CD14-positive monocyte (primary cell): Measurements from ENCODE around the gene UGT1A6. TPM values are rescaled to one million over a fixed set of nuclear protein-coding genes. Genes with fewer than 3 reads are reported as not detected.

Experiments
- DNase-seq, 3 donors: peaks; one replicate each; pipeline ENCODE4 v3.0.0-alpha.2; 2011 to 2022
- H2AFZ ChIP-seq: 2 replicates; pipeline ENCODE4 v1.6.0; 2012; ENCODE audit warnings: mild to moderate bottlenecking, low read depth, low read length, inconsistent platforms; ENCODE audit not compliant: insufficient read depth, poor library complexity, severe bottlenecking
- H3K27ac ChIP-seq, 2 donors: 1 replicate in 1 of 2; 2 replicates in 1 of 2; pipeline ENCODE4 v1.5.1; 2012 to 2013; ENCODE audit warnings: low read length in 2 of 2, control low read depth in 1 of 2, inconsistent platforms in 1 of 2, low read depth in 1 of 2, mild to moderate bottlenecking in 1 of 2
- H3K27me3 ChIP-seq, 2 donors: one replicate each; pipeline versions ENCODE4 v1.6.0 to v1.6.1; 2011 to 2013; ENCODE audit warnings: low read length in 2 of 2; ENCODE audit not compliant: control insufficient read depth in 2 of 2, insufficient read depth in 2 of 2
- H3K36me3 ChIP-seq, 2 donors: replicated peaks in 1 of 2; 1 replicate in 1 of 2; 2 replicates in 1 of 2; pipeline versions ENCODE4 v1.5.1 to v1.6.1; 2012 to 2013; ENCODE audit warnings: low read length in 2 of 2, control low read depth in 1 of 2, inconsistent platforms in 1 of 2, mild to moderate bottlenecking in 1 of 2; ENCODE audit not compliant: insufficient read depth in 2 of 2, control insufficient read depth in 1 of 2
- H3K4me1 ChIP-seq, 2 donors: 1 replicate in 1 of 2; 2 replicates in 1 of 2; pipeline versions ENCODE4 v1.5.1 to v1.6.1; 2012 to 2013; ENCODE audit warnings: low read length in 2 of 2, control low read depth in 1 of 2, inconsistent platforms in 1 of 2, mild to moderate bottlenecking in 1 of 2, moderate library complexity in 1 of 2; ENCODE audit not compliant: insufficient read depth in 2 of 2, control insufficient read depth in 1 of 2
- H3K4me2 ChIP-seq: replicated peaks from 2 replicates; pipeline ENCODE3; 2012; ENCODE audit warnings: low read length, moderate library complexity, mild to moderate bottlenecking; ENCODE audit not compliant: poor library complexity, severe bottlenecking; ENCODE audit errors: extremely low read depth
- H3K4me3 ChIP-seq, 3 experiments: fragments of 200-600 bp in 1 of 3; sonication (generic) in 1 of 3; replicated peaks in 1 of 3; 1 replicate in 2 of 3; 2 replicates in 1 of 3; pipeline ENCODE4 v1.5.1; 2011 to 2013; ENCODE audit warnings: low read length in 3 of 3, mild to moderate bottlenecking in 3 of 3, control low read depth in 2 of 3, low read depth in 2 of 3, inconsistent platforms in 1 of 3, moderate library complexity in 1 of 3
- H3K79me2 ChIP-seq: 2 replicates; pipeline ENCODE4 v1.6.0; 2012; ENCODE audit warnings: mild to moderate bottlenecking, control low read depth, inconsistent platforms, low read length, moderate library complexity; ENCODE audit not compliant: insufficient read depth
- H3K9ac ChIP-seq: 2 replicates; pipeline ENCODE4 v1.6.0; 2017; ENCODE audit warnings: low read length, mild to moderate bottlenecking; ENCODE audit not compliant: insufficient read depth, poor library complexity, severe bottlenecking
- H3K9me3 ChIP-seq, 2 donors: replicated peaks in 1 of 2; 1 replicate in 1 of 2; 2 replicates in 1 of 2; pipeline versions ENCODE4 v1.5.1 to v1.6.1; 2012 to 2013; ENCODE audit warnings: low read length in 2 of 2, control low read depth in 1 of 2; ENCODE audit not compliant: control insufficient read depth in 1 of 2, insufficient read depth in 1 of 2
- H4K20me1 ChIP-seq: 2 replicates; pipeline ENCODE4 v1.6.0; 2012; ENCODE audit warnings: mild to moderate bottlenecking, low read length, control low read depth, moderate library complexity; ENCODE audit not compliant: insufficient read depth
- H3K27ac Mint-ChIP-seq, 7 donors: one replicate each; pipeline ENCODE4 v1.8.0; 2020; ENCODE audit warnings: mild to moderate bottlenecking in 7 of 7, mixed read lengths in 7 of 7, moderate library complexity in 6 of 7, inconsistent platforms in 2 of 7
- H3K27me3 Mint-ChIP-seq, 3 donors: one replicate each; pipeline ENCODE4 v1.8.0; 2021 to 2022; ENCODE audit warnings: low read depth in 3 of 3, mild to moderate bottlenecking in 3 of 3, mixed read lengths in 3 of 3, moderate library complexity in 3 of 3, inconsistent platforms in 1 of 3
- H3K36me3 Mint-ChIP-seq, 2 donors: one replicate each; pipeline ENCODE4 v1.8.0; 2020; ENCODE audit warnings: mixed read lengths in 2 of 2, inconsistent platforms in 1 of 2, mild to moderate bottlenecking in 1 of 2
- H3K4me1 Mint-ChIP-seq: one replicate; pipeline ENCODE4 v1.8.0; 2020; ENCODE audit warnings: mild to moderate bottlenecking, mixed read lengths
- H3K4me3 Mint-ChIP-seq, 2 donors: one replicate each; pipeline ENCODE4 v1.8.0; 2020; ENCODE audit warnings: mild to moderate bottlenecking in 2 of 2, mixed read lengths in 2 of 2, moderate library complexity in 1 of 2
- H3K9me3 Mint-ChIP-seq, 7 donors: one replicate each; pipeline ENCODE4 v1.8.0; 2020 to 2022; ENCODE audit warnings: mixed read lengths in 7 of 7, mild to moderate bottlenecking in 6 of 7, moderate library complexity in 6 of 7, inconsistent platforms in 2 of 7
- CTCF ChIP-seq: fragments of 200-600 bp; IDR thresholded peaks from one replicate; pipeline ENCODE4 v1.8.0; 2022; ENCODE audit warnings: antibody characterized with exemption, mild to moderate bottlenecking
- WGBS: methylation state at CpG from one replicate; pipeline ENCODE4 v1.1.5; 2013; ENCODE audit warnings: missing lambda C conversion rate; ENCODE audit not compliant: insufficient coverage; 5-methylcytosine and 5-hydroxymethylcytosine counted together
- intact Hi-C, 2 donors: fragments of 100-400 bp; cut with micrococcal nuclease; formaldehyde crosslinking; loops; one replicate each; pipeline versions ENCODE4 v1.15.0 to v1.15.1; 2023
- polyA plus RNA-seq, 3 donors: library from polyadenylated mRNA; depleted of rRNA in 1 of 3; unstranded in 2 of 3; stranded (reverse) in 1 of 3; fragments of 300-500 nt in 2 of 3; fragments of >200 nt in 1 of 3; fragmentation: Illumina TruSeq in 2 of 3; gene quantifications; 1 replicate in 2 of 3; 2 replicates in 1 of 3; pipeline ENCODE4 v1.2.3, GENCODE V29; 2012 to 2021

UGT1A6 gene
- polyA plus RNA-seq, 3 donors: not detected

- TF ChIP-seq CTCF: no peak
- Histone ChIP-seq H3K9ac (no peak overlapping the region), H3K36me3 (no peaks in the 10 kb centered on the region), H3K79me2 (no peaks in the 10 kb centered on the region), H3K27ac (no peak overlapping the region), H2AFZ (no peak overlapping the region), H3K4me1 (peaks cover 4 to 8% of the 10 kb centered on the region in 2 donors), H3K4me3 (no peak overlapping the region), H3K4me2 (no peak overlapping the region), H3K9me3 (no peaks in the 10 kb centered on the region), H3K27me3 (no peaks in the 10 kb centered on the region), H4K20me1 (no peaks in the 10 kb centered on the region)
- peaks cover 7% of the 10 kb centered on the region for H3K4me1 Mint-ChIP-seq
- H3K27ac Mint-ChIP-seq: no peak overlapping the region
- no peak overlapping the region for H3K4me3 Mint-ChIP-seq
- intact Hi-C loops: no loop called here
- peaks cover 0 to 7% (median 0%) of the 10 kb centered on the region in 7 donors for H3K9me3 Mint-ChIP-seq
- H3K36me3 Mint-ChIP-seq: no peaks in the 10 kb centered on the region
- peaks cover 3 to 6% (median 4%) of the 10 kb centered on the region in 3 donors for H3K27me3 Mint-ChIP-seq
- WGBS: 94% methylated on average over 21 of the region's 21 CpGs
- DNase-seq: no peak
These were observed 129.5 kb downstream of the UGT1A6 start for GRCh38 chr2:233822101-233822771.

Other genes starting within 250 kb of the UGT1A6 start
- 10 to 100 TPM in 1 of 3 donors, 1 to 10 TPM in 2; 4.0 to 13.5 (median 5.1) TPM for gene USP40, start 126.1 kb upstream of the UGT1A6 start, polyA plus RNA-seq
- gene UGT1A8, start 75.3 kb upstream of the UGT1A6 start, polyA plus RNA-seq: not detected
- not detected for gene UGT1A10, start 56.4 kb upstream of the UGT1A6 start, polyA plus RNA-seq
- gene UGT1A9, start 21.0 kb upstream of the UGT1A6 start, polyA plus RNA-seq: not detected
- gene UGT1A7, start 11.0 kb upstream of the UGT1A6 start, polyA plus RNA-seq: not detected
- not detected for gene UGT1A5, start 20.0 kb downstream of the UGT1A6 start, polyA plus RNA-seq
- not detected for gene UGT1A4, start 25.8 kb downstream of the UGT1A6 start, polyA plus RNA-seq
- gene UGT1A3, start 36.2 kb downstream of the UGT1A6 start, polyA plus RNA-seq: not detected
- not detected for gene UGT1A1, start 67.4 kb downstream of the UGT1A6 start, polyA plus RNA-seq
- gene MROH2A, start 85.4 kb downstream of the UGT1A6 start, polyA plus RNA-seq: not detected
- gene HJURP, start 161.6 kb downstream of the UGT1A6 start, polyA plus RNA-seq: not detected
- not detected for gene TRPM8, start 224.5 kb downstream of the UGT1A6 start, polyA plus RNA-seq